NCI-H1436 treated with DMSO at 0.1 percent for 48 hours (cell line): ENCODE measurements around the gene HIP1R.

Source experiments
- DNase-seq: peaks from one replicate; lab custom pipeline; 2025; lab: John Stamatoyannopoulos, UW

The HIP1R gene

GRCh38 chr12:122860854-122861586 is 25.8 kb downstream of the HIP1R start:
- no peak for DNase-seq

GRCh38 chr12:122861587-122861970 is 26.3 kb downstream of the HIP1R start:
- no peak for DNase-seq

GRCh38 chr12:122862110-122862634 is 26.9 kb downstream of the HIP1R start:
- no peak for DNase-seq

- no peak for DNase-seq
Measured at GRCh38 chr12:122862872-122863701, 27.8 kb downstream of the HIP1R start.

GRCh38 chr12:122864894-122865253 is 29.6 kb downstream of the HIP1R start:
- DNase-seq, result no peak

GRCh38 chr12:122865268-122866231 is 30.3 kb downstream of the HIP1R start:
- DNase-seq, result no peak

- no peak for DNase-seq
Measured at GRCh38 chr12:122866379-122866778, 31.1 kb downstream of the HIP1R start.

- DNase-seq, result no peak
Measured at GRCh38 chr12:122866950-122867607, 31.8 kb downstream of the HIP1R start.

- no peak for DNase-seq
Measured at GRCh38 chr12:122867691-122868461, 32.6 kb downstream of the HIP1R start.

- DNase-seq, result no peak
Measured at GRCh38 chr12:122868471-122869177, 33.4 kb downstream of the HIP1R start.

- no peak for DNase-seq
Measured at GRCh38 chr12:122869207-122869973, 34.1 kb downstream of the HIP1R start.

- DNase-seq, result no peak
Measured at GRCh38 chr12:122870163-122870842, 35.0 kb downstream of the HIP1R start.

- DNase-seq, result no peak
Measured at GRCh38 chr12:122870867-122871664, 35.8 kb downstream of the HIP1R start.

- DNase-seq, result no peak
Measured at GRCh38 chr12:122871851-122872780, 36.9 kb downstream of the HIP1R start.

GRCh38 chr12:122872815-122873361 is 37.6 kb downstream of the HIP1R start:
- no peak for DNase-seq

GRCh38 chr12:122873540-122873939 is 38.3 kb downstream of the HIP1R start:
- no peak for DNase-seq
